ENCODE data around the gene PERM1.
"Not testable (repeated sequence)": the region's sequence is repeated elsewhere in the genome, so short reads cannot be mapped to it uniquely, and the experiment has no call there.

PERM1 gene

DNA sequence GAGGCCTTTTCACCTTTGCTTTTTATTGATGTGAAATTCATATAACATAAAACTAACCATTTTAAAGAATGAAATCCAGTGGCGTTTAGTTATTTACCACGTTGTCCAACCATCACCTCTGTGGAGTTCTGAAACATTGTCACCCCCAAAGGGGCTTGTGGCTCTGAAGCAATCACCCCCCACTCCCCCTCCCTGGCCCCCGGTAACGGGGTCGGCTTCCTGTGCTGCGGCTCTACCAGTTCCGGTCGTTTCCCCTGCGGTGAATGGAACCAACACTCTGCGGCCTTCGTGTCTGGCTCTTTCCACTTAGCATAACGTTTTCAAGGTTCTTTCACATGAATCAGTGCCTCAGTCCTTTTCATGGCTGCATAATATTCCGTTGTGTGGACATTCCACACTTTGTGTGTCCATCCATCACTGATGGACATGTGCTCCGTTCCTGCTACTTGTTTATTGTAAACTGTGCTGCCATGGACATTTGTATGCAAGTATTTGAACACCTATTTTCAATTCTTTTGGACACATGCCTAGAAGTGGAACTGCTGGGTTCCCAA lies 29.6 kb upstream of the PERM1 start:
- TF ChIP-seq Cebpa-rat (IDR thresholded peaks at IDR 0.05): no peak
- Histone ChIP-seq H3K4me2 (0 out of 22 replicates have a peak overlapping the region, but pooled peaks of 3 of the 11 experiments have one; percentile 10 to 99 (median 18)), H3K27me3 (peaks cover 0 to 12% (median 0%) of the 10 kb centered on the region in 11 experiments; a peak in 5 of 22 replicates), H3K27ac (no peak overlapping the region; a peak in 1 of 22 replicates), H3K9me3 (replicated peaks in 1 of 11) (peaks cover 0 to 6% (median 0%) of the 10 kb centered on the region in 11 experiments; a peak in 3 of 22 replicates), H3K9ac (no peak overlapping the region), H3K36me3 (no peaks in the 10 kb centered on the region), H3K4me3 (no peak overlapping the region), H3K4me1 (peaks cover 29 to 46% (median 41%) of the 10 kb centered on the region in 10 experiments), H4K20me1 (no peaks in the 10 kb centered on the region)

DNA sequence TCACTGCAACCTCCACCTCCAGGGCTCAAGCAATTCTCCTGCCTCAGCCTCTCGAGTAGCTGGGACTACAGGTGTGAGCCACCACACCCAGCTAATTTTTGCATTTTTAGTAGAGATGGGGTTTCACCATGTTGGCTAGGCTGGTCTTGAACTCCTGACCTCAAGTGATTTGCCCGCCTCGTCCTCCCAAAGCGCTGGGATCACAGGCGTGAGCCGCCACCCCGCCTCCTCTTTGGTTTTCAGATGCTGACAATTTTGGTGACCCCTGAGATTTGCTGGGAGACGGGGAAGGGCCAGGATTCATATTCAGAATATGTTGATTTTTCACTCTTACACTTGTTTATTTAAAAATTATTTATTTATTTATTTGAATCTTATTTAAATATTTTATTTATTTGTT lies 28.2 kb upstream of the PERM1 start:
- H3K9me3 ChIP-seq (replicated peaks in 1 of 11); H3K36me3 ChIP-seq; H4K20me1 ChIP-seq; H3K27ac ChIP-seq; H3K4me2 ChIP-seq; H3K4me3 ChIP-seq; H3K9ac ChIP-seq: not testable (repeated sequence)
- H3K27me3 ChIP-seq: peaks cover 0 to 15% (median 4%) of the 10 kb centered on the region in 11 experiments; a peak in 8 of 22 replicates
- peaks cover 34 to 48% (median 40%) of the 10 kb centered on the region in 10 experiments for H3K4me1 ChIP-seq

DNA sequence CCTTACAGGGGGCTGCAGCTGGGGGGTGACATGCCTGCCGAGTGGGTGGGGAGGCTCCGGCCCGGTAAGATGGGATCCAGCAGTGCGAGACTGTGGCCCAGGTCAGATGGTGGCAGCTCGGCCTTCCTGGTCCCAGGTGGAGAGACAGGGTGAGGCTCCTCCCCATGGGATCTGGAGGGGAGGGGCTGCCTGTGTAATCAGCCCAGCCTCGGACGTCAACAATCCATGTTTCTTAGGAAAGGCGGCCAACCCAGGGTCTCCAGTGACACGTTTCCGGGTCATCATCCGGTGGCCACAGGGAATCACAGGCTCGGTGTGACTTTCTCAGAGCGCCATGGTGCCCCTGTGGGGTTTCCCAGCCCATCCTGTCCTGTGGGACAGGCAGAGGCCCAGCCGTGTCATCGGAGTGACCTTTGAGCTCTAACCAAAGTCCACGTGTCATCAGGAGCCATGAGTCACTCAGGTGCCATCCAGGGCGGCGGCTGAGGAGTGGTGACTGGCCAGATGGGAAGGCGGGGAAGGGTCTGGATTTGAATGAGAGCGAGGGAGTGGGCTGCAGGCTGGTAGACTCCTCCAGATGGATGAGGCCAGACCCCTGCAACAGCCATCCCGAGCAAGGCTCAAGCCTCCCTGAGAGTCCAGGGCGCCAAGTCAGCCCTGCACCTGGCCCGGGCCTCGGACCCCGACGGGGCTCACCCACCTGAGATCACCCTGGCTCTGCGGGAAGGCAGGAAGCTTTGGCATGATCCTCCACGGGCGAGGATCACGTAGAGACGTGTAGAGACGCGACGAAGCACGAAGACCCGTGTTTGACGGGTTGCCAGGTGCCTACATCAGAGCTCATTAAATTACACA lies 24.6 kb upstream of the PERM1 start:
- Histone ChIP-seq H3K4me1 (peaks cover 28 to 50% (median 36%) of the 10 kb centered on the region in 10 experiments), H3K4me3 (no peak overlapping the region), H4K20me1 (peaks cover 0 to 40% (median 2%) of the 10 kb centered on the region in 11 experiments; a peak in 8 of 22 replicates), H3K27me3 (peaks cover 19 to 49% (median 33%) of the 10 kb centered on the region in 11 experiments), H3K27ac (no peak overlapping the region), H3K36me3 (no peaks in the 10 kb centered on the region), H3K9me3 (replicated peaks in 1 of 11) (peaks cover 0 to 6% (median 0%) of the 10 kb centered on the region in 11 experiments; a peak in 3 of 22 replicates), H3K4me2 (0 out of 22 replicates have a peak overlapping the region, but pooled peaks of 1 of the 11 experiments have one; percentile 80), H3K9ac (no peak overlapping the region)
- no peak for TF ChIP-seq Cebpa-rat (IDR thresholded peaks at IDR 0.05)

DNA sequence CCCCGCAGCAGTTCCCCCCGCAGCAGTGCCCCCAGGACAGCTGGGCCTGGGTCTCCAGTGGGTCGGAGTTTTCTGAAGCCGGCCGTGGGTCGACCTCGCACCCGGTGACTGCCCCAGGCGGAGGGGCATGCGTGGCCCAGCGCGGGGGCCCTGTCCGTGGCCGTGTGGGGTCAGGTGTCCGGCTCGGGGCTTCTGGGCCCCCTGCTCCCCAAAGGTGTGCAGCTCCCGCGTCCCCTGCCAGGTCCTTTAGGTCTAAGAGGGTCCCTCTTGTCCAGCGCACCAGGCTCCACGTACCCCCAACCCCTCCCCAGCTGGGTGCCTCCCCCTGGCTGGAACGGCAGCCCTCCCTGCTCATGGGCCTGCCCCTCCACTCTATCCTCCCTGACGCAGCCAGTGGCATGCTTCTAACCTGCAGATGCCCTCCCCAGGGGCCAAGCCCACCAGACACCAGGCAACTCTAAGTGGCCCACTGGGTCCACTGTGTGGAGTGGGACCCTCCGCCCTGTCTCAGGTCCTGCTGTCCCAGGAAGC lies 23.9 kb upstream of the PERM1 start:
- Histone ChIP-seq H3K4me1 (peaks cover 30 to 57% (median 43%) of the 10 kb centered on the region in 10 experiments), H3K27ac (no peak overlapping the region), H3K36me3 (no peaks in the 10 kb centered on the region), H3K4me3 (no peak overlapping the region), H3K27me3 (peaks cover 26 to 49% (median 38%) of the 10 kb centered on the region in 11 experiments), H3K4me2 (peak overlapping the region in 10 of 11 experiments; percentile 71 to 94 (median 80); a peak in 17 of 22 replicates), H4K20me1 (peaks cover 0 to 47% (median 5%) of the 10 kb centered on the region in 11 experiments; a peak in 9 of 22 replicates), H3K9me3 (replicated peaks in 1 of 11) (peaks cover 0 to 6% (median 0%) of the 10 kb centered on the region in 11 experiments; a peak in 2 of 22 replicates), H3K9ac (0 out of 22 replicates have a peak overlapping the region, but pooled peaks of 1 of the 11 experiments have one; percentile 39)
- no peak for TF ChIP-seq Cebpa-rat (IDR thresholded peaks at IDR 0.05)

DNA sequence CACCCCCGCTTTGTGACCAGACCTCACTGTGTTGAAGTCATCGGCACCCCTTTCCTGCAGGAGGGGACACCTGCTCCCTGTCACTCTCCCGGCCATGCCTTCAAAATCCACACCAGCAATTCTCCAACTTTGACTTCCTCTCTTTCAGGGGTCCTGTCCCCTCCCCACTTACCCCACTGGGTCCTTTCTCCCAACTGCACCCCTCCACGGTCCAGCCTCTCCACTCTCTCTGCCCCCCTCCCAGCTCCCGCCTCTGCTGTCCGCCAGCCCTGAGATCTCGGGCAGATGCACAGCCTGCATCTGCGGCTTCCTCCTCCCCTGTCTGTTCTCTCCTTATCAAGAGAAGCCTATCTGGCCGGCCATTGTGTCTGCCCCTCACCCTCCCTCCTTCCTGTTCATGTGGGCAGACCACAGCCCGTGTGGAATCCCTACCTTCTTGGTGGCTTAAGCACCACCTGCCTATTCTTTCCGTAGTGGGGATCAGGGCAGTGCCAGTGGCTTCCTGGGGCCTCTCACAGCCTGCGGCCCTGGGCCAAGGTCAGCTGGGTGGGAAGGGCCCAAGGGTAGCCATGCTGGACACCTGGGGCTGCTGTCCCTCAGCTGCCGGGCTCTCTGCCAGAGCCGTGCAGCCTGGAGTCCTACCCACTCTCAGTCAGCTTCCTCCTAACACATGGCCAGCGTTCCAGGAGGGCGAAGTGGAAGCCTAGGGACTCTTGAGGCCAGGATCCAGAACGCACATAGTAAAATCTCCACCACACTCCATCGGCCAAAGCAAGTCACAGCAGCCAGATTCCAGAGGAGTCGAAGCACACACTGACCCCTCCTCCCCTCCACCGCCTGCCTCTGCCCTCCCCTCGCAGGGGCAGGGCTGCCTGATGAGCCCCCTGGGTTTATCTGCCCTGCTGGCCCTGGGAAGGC lies 23.1 kb upstream of the PERM1 start:
- peaks cover 0 to 47% (median 7%) of the 10 kb centered on the region in 11 experiments; a peak in 12 of 22 replicates for H4K20me1 ChIP-seq
- no peaks in the 10 kb centered on the region for H3K36me3 ChIP-seq
- no peak overlapping the region for H3K4me3 ChIP-seq
- H3K4me1 ChIP-seq: peaks cover 38 to 65% (median 51%) of the 10 kb centered on the region in 10 experiments
- H3K4me2 ChIP-seq: peak overlapping the region; percentile 65 to 94 (median 80)
- peaks cover 34 to 54% (median 45%) of the 10 kb centered on the region in 11 experiments for H3K27me3 ChIP-seq
- 0 out of 22 replicates have a peak overlapping the region, but pooled peaks of 1 of the 11 experiments have one; percentile 14 for H3K27ac ChIP-seq
- no peak for TF ChIP-seq Cebpa-rat (IDR thresholded peaks at IDR 0.05)
- peaks cover 0 to 5% (median 0%) of the 10 kb centered on the region in 11 experiments; a peak in 2 of 22 replicates for H3K9me3 ChIP-seq (replicated peaks in 1 of 11)
- H3K9ac ChIP-seq: peak overlapping the region in 6 of 11 experiments; percentile 5 to 59 (median 42); a peak in 8 of 22 replicates

DNA sequence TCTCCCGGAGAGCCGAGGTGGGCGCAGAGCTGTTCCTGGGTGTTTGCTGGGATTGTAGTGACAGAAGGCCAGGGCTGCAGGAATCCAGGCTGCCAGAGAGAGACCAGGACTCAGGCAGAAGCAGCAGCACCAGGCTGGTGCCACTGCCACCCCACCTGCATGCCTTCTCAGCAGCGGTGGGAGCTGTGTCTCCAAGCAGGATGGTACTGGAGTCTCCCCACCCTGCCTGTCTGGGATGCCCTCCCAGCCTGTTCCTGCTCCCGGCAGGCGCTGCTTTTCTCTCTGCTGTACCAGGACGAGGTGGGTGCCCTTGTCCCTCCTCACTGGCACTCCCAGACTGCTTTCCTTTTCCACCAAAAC lies 22.5 kb upstream of the PERM1 start:
- H3K4me2 ChIP-seq: peak overlapping the region; percentile 65 to 94 (median 80)
- peaks cover 0 to 52% (median 13%) of the 10 kb centered on the region in 11 experiments; a peak in 18 of 22 replicates for H4K20me1 ChIP-seq
- H3K36me3 ChIP-seq: no peaks in the 10 kb centered on the region
- H3K27me3 ChIP-seq: peaks cover 40 to 60% (median 52%) of the 10 kb centered on the region in 11 experiments
- H3K4me3 ChIP-seq: no peak overlapping the region
- TF ChIP-seq Cebpa-rat (IDR thresholded peaks at IDR 0.05): no peak
- peaks cover 0 to 5% (median 0%) of the 10 kb centered on the region in 11 experiments; a peak in 1 of 22 replicates for H3K9me3 ChIP-seq (replicated peaks in 1 of 11)
- H3K4me1 ChIP-seq: peaks cover 40 to 69% (median 55%) of the 10 kb centered on the region in 10 experiments
- H3K27ac ChIP-seq: no peak overlapping the region
- H3K9ac ChIP-seq: peak overlapping the region in 5 of 11 experiments; percentile 5 to 59 (median 44); a peak in 7 of 22 replicates

DNA sequence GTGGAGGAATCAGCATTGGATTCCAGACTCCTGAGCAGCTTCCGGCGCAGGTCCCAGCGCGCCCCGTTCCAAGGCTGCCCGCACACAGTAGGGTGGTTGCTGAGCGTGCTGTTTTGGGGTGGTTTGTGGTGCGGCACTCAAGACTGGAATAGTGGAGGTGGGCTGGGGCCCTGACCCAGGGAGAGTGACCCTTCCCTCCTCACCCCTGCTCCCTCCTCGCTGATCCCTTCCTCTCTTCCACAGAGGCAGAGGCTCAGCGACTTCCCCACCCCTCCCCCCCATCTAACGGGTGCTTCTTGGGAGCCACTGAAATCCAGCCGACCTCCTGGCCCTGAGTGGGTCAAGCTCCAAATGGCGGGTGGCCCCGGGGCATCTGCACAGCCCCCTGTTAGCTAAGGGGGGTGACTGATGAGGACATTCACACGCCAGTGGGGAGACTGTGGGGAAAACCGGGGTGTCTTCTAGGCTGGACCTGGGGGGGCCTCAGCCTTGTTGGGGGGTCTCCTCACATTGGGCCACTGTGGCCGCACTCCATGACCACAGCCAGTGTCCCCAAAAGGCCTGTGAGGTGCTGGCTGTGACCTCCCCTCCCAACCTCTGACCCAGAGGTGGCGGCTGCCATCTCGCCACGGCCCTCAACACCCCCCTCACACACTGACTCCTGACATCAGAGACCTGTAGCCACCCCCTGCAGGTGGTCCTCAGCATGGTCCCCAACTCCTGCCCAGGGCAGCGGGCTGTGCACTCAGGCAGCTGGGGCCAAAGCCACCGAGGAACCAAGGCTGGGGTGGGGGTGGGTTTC lies 21.9 kb upstream of the PERM1 start:
- Histone ChIP-seq H3K27ac (no peak overlapping the region), H4K20me1 (peaks cover 0 to 58% (median 19%) of the 10 kb centered on the region in 11 experiments; a peak in 18 of 22 replicates), H3K9ac (peak overlapping the region in 3 of 11 experiments; percentile 5 to 44 (median 39); a peak in 3 of 22 replicates)

More for the DNA sequence above, 21.9 kb upstream of the PERM1 start:
- Histone ChIP-seq H3K27me3 (peaks cover 46 to 66% (median 58%) of the 10 kb centered on the region in 11 experiments), H3K4me1 (peaks cover 38 to 69% (median 57%) of the 10 kb centered on the region in 10 experiments), H3K9me3 (replicated peaks in 1 of 11) (peaks cover 0 to 2% (median 0%) of the 10 kb centered on the region in 11 experiments; a peak in 1 of 22 replicates), H3K4me2 (peak overlapping the region in 10 of 11 experiments; percentile 65 to 94 (median 80); a peak in 20 of 22 replicates), H3K4me3 (no peak overlapping the region), H3K36me3 (no peaks in the 10 kb centered on the region)
- no peak for TF ChIP-seq Cebpa-rat (IDR thresholded peaks at IDR 0.05)

Measured in BLaER1 treated with 17β-estradiol and CSF1 and Interleukin-3, amounts not matched to agents 10 nM and 100 nM (cell line).